ENCODE measurements around the gene SEC61A1.

SEC61A1 gene

GRCh38 chr3:128113817-128114794 lies 61.9 kb downstream of the SEC61A1 start:
- DNase-seq (ENCODE audit: low read depth in 2 of 2): no peak
- no peak overlapping the region for H3K4me3 ChIP-seq (replicated peaks in 1 of 2; ENCODE audit: low read depth in 2 of 2, low read length in 2 of 2)
- TF ChIP-seq CTCF (IDR thresholded peaks at IDR 0.05; ENCODE audit: low read depth, low read length): no peak

All from cardiac fibroblast (primary cell).